Smooth muscle cell (in vitro differentiated cells): Measurements from ENCODE around the gene UBAP1. TPM values are rescaled to one million over a fixed set of nuclear protein-coding genes. Genes with fewer than 3 reads are reported as not detected.
A peak's percentile ranks its signal among the peaks of the same experiment; 100 is the strongest.

Experiments used
- DNase-seq: peaks from one replicate; lab custom pipeline; 2025; ENCODE audit not compliant: unreplicated experiment; lab: John Stamatoyannopoulos, UW
- H2AFZ ChIP-seq: fragments of 200-600 bp; sonication (generic); 2 replicates; pipeline ENCODE4 v1.6.0; 2016; ENCODE audit warnings: antibody characterized with exemption, low read depth, mild to moderate bottlenecking
- H3F3A ChIP-seq: fragments of 200-600 bp; sonication (generic); 2 replicates; pipeline ENCODE4 v1.6.0; 2017; ENCODE audit warnings: antibody characterized with exemption, low read depth
- H3K27ac ChIP-seq: fragments of 200-600 bp; sonication (generic); 2 replicates; pipeline ENCODE4 v1.5.1; 2016; ENCODE audit warnings: low read depth, mild to moderate bottlenecking
- H3K27me3 ChIP-seq: fragments of 200-600 bp; sonication (generic); 2 replicates; pipeline ENCODE4 v1.6.1; 2016; ENCODE audit warnings: low read depth, mild to moderate bottlenecking
- H3K36me3 ChIP-seq: fragments of 200-600 bp; sonication (generic); 2 replicates; pipeline ENCODE4 v1.5.1; 2016; ENCODE audit warnings: low read depth
- H3K4me1 ChIP-seq: fragments of 200-600 bp; sonication (generic); 2 replicates; pipeline ENCODE4 v1.5.1; 2016; ENCODE audit warnings: low read depth
- H3K4me2 ChIP-seq: fragments of 200-600 bp; sonication (generic); 2 replicates; pipeline ENCODE4 v1.6.0; 2016; ENCODE audit warnings: mild to moderate bottlenecking
- H3K4me3 ChIP-seq: fragments of 200-600 bp; sonication (generic); 2 replicates; pipeline ENCODE4 v1.5.1; 2016; ENCODE audit warnings: mild to moderate bottlenecking
- H3K79me2 ChIP-seq: fragments of 200-600 bp; sonication (generic); 2 replicates; pipeline ENCODE4 v1.6.0; 2016; ENCODE audit warnings: low read depth, mild to moderate bottlenecking
- H3K9ac ChIP-seq: fragments of 200-600 bp; sonication (generic); 2 replicates; pipeline ENCODE4 v1.6.0; 2016; ENCODE audit warnings: low read depth
- H3K9me3 ChIP-seq: fragments of 200-600 bp; sonication (generic); replicated peaks from 2 replicates; pipeline ENCODE4 v1.5.1; 2016; ENCODE audit warnings: low read depth
- H4K20me1 ChIP-seq: fragments of 200-600 bp; sonication (generic); 2 replicates; pipeline ENCODE4 v1.6.0; 2016; ENCODE audit warnings: low read depth
- WGBS: methylation state at CpG from one replicate; pipeline ENCODE4 v1.1.7; 2016; ENCODE audit warnings: low lambda C conversion rate; 5-methylcytosine and 5-hydroxymethylcytosine counted together
- polyA plus RNA-seq: library from polyadenylated mRNA; unstranded; fragments of >200 nt; fragmentation: Nextera tagmentation; extraction: Ambion mirVana; gene quantifications from 2 replicates; pipeline ENCODE4 v1.2.1, GENCODE V29; 2016
- total RNA-seq: library from RNA; depleted of rRNA; stranded (reverse); fragments of >200 nt; gene quantifications from 2 replicates; pipeline ENCODE4 v1.2.3, GENCODE V29; 2014
- TF ChIP-seq, protein P1 (sequence below): fragments of 200-600 bp; sonication (generic); IDR thresholded peaks from 2 replicates; pipeline ENCODE4 v1.5.1; 2017; ENCODE audit warnings: borderline replicate concordance, mild to moderate bottlenecking, antibody characterized with exemption; ENCODE audit not compliant: insufficient read depth, poor library complexity, severe bottlenecking

UBAP1 gene
- total and polyA plus RNA-seq, 2 experiments from 2014 or later = 45.0 to 49.9 TPM

DNA sequence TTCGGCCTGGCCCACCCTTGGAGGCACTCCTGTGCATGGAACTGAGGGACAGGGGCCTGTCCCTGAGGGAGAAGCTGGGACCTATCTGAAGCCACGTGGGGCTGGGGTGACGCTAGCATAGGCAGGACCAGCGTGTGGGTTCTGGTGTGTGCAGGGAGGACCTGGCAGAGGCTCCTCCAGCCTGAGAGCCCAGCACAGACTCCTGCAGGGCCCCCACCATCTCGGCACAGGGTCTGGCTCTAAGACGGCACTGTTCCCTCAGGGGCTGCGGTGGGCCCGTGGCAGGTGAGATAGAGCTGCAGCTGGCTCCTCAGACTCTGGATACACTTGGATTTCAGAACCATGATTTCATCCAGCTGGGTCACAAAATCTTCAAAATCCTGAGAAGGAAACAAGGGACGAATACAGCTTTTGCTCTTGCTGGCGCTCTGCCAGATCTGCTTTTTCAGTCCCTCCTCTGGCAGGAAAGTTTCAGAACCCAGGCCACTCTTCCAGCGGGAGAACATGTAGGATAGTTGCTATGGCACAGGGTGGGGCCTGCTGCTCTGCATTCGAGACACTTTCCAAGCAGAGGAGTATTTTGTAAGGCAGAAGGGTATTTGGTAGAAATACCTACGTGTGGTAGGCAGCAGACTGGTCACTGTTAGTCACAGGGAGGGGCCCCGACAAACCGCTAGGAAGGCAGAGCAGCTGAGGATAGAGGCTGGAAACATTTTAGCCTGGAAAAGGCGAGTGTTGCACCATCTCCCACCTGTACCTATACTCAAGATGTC, 75.5 kb downstream of the UBAP1 start:
- WGBS = 73% methylated on average over 16 of the region's 16 CpGs
- no peak for DNase-seq
- Histone ChIP-seq H3K79me2 (no peaks in the 10 kb centered on the region), H3K27ac (peak overlapping the region; percentile 79), H3F3A (peaks cover 5% of the 10 kb centered on the region), H3K9ac (peak overlapping the region; percentile 12), H3K4me3 (no peak overlapping the region), H2AFZ (no peak overlapping the region), H3K4me2 (peak overlapping the region; percentile 43), H4K20me1 (peaks cover 5% of the 10 kb centered on the region), H3K36me3 (no peaks in the 10 kb centered on the region), H3K27me3 (no peaks in the 10 kb centered on the region), H3K4me1 (no peaks in the 10 kb centered on the region), H3K9me3 (no peaks in the 10 kb centered on the region)
- TF ChIP-seq, protein P1, sequence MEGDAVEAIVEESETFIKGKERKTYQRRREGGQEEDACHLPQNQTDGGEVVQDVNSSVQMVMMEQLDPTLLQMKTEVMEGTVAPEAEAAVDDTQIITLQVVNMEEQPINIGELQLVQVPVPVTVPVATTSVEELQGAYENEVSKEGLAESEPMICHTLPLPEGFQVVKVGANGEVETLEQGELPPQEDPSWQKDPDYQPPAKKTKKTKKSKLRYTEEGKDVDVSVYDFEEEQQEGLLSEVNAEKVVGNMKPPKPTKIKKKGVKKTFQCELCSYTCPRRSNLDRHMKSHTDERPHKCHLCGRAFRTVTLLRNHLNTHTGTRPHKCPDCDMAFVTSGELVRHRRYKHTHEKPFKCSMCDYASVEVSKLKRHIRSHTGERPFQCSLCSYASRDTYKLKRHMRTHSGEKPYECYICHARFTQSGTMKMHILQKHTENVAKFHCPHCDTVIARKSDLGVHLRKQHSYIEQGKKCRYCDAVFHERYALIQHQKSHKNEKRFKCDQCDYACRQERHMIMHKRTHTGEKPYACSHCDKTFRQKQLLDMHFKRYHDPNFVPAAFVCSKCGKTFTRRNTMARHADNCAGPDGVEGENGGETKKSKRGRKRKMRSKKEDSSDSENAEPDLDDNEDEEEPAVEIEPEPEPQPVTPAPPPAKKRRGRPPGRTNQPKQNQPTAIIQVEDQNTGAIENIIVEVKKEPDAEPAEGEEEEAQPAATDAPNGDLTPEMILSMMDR = no peak

DNA sequence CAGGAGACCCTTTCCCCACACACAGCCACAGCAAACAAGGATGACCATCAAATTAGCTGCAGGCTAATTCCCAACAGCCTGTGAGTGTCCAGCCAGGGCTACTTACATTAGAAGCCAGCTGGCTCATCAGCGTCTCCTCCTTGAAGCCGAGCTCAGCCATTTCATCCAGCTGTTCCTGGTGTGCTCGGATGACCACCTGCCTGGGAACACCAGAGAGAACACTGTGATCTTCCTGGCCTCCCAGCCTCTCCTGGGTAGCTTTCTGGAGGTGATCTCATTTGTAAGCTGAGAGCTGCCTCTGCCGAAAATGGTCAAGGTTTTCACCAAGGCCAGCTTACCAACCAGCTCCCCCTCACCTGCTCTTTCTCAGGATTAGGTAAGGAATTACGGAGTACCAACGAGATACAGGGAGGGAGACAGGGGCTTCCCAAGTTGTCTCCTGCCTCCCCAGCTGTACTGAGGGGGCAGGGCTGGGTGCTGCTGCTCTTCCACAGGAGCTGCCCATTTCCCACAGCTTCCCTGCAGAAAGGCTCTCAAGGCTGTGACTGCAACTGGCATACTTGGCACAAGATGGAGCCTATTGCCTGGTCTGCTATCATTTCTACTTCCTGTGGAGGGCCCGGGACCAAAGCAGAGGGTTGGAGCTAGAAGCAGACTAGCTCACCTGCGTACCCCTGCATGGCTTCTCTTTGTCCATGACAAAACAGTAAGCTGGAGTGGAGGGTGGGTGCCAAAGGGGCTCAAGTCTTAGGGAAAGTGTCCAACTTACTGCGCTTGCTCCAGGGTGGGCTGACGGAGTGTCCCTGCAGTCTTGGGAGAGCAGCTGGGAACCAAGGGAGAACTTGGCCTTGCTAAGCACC, 76.4 kb downstream of the UBAP1 start:
- no peak for DNase-seq
- Histone ChIP-seq H3K36me3 (no peaks in the 10 kb centered on the region), H2AFZ (no peak overlapping the region), H3K4me1 (no peaks in the 10 kb centered on the region), H3F3A (peaks cover 5% of the 10 kb centered on the region), H3K9me3 (no peaks in the 10 kb centered on the region), H3K4me3 (no peak overlapping the region), H3K79me2 (no peaks in the 10 kb centered on the region), H3K27me3 (no peaks in the 10 kb centered on the region), H3K27ac (peak overlapping the region; percentile 79), H3K9ac (peak overlapping the region; percentile 6), H4K20me1 (no peaks in the 10 kb centered on the region), H3K4me2 (no peak overlapping the region)
- 87% methylated on average over 10 of the region's 10 CpGs for WGBS
- TF ChIP-seq, protein P1 = no peak

DNA sequence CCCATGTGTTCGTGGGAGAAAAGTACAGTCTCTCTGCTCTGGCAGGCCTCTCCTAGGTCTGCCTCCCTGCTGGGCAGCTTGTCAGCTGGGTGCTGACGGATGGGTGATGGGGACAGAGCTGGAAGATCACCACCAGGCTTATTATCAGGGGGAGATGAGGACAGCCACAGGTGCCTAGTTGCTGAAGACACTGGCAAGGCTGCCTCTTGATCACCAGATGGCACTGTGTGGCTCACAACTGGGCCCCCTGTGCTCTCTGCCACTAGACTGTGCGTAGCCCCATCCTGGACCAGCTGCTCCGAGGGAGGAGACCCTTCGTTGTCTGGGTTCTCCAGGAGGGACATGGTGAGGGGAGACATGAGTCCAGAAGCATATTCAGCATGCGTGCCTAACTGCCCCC, 77.3 kb downstream of the UBAP1 start:
- Histone ChIP-seq H3K9ac (no peak overlapping the region), H3K4me2 (no peak overlapping the region), H3K4me1 (no peaks in the 10 kb centered on the region), H3K36me3 (no peaks in the 10 kb centered on the region), H3K9me3 (no peaks in the 10 kb centered on the region), H3K27me3 (no peaks in the 10 kb centered on the region), H3K4me3 (no peak overlapping the region), H3F3A (peaks cover 5% of the 10 kb centered on the region), H3K79me2 (no peaks in the 10 kb centered on the region), H2AFZ (no peak overlapping the region), H3K27ac (no peak overlapping the region), H4K20me1 (no peaks in the 10 kb centered on the region)
- 96% methylated on average over 6 of the region's 6 CpGs for WGBS
- TF ChIP-seq, protein P1 = no peak
- DNase-seq = no peak
